Tibial nerve (tissue), 4 donors: ENCODE measurements around the gene DENND1A. TPM values are rescaled to one million over a fixed set of nuclear protein-coding genes. Genes with fewer than 3 reads are reported as not detected.

Experiments
- DNase-seq, 2 donors: peaks; one replicate each; pipeline ENCODE4 v3.0.0-alpha.2; 2019; ENCODE audit warnings: low spot score in 2 of 2
- H3K27ac ChIP-seq, 4 donors: fragments of 200-600 bp; sonication (generic) in 3 of 4; one replicate each; pipeline ENCODE4 v1.5.1; 2017 to 2019; ENCODE audit warnings: mild to moderate bottlenecking in 1 of 4
- H3K27me3 ChIP-seq, 2 donors: fragments of 200-600 bp; sonication (generic) in 1 of 2; one replicate each; pipeline versions ENCODE4 v1.5.1 to v1.6.0; 2017 to 2019
- H3K36me3 ChIP-seq, 3 donors: fragments of 200-600 bp; sonication (generic); one replicate each; pipeline ENCODE4 v1.5.1; 2018 to 2019
- H3K4me1 ChIP-seq, 4 donors: fragments of 200-600 bp; sonication (generic) in 3 of 4; one replicate each; pipeline ENCODE4 v1.5.1; 2017 to 2019
- H3K4me3 ChIP-seq, 4 donors: fragments of 200-600 bp; sonication (generic) in 3 of 4; one replicate each; pipeline ENCODE4 v1.5.1; 2017 to 2019; ENCODE audit warnings: mild to moderate bottlenecking in 1 of 4, moderate library complexity in 1 of 4
- H3K9me3 ChIP-seq, 4 donors: fragments of 200-600 bp; sonication (generic) in 3 of 4; one replicate each; pipeline ENCODE4 v1.5.1; 2017 to 2019
- CTCF ChIP-seq, 5 experiments: fragments of 200-600 bp in 3 of 5; fragments of 450-650 bp in 2 of 5; sonication (generic) in 3 of 5; IDR thresholded peaks; one replicate each; pipeline ENCODE4 v1.5.1; 2016 to 2019; ENCODE audit warnings: antibody characterized with exemption in 5 of 5, mild to moderate bottlenecking in 3 of 5, moderate library complexity in 2 of 5
- EP300 ChIP-seq, 2 donors: sonication (generic); formaldehyde crosslinking; IDR thresholded peaks; one replicate each; pipeline ENCODE4 v1.6.1; 2017; ENCODE audit warnings: antibody characterized with exemption in 2 of 2, mild to moderate bottlenecking in 1 of 2
- POLR2A ChIP-seq, 2 donors: fragments of 450-650 bp; IDR thresholded peaks; one replicate each; pipeline ENCODE4 v1.6.1; 2017; ENCODE audit warnings: antibody characterized with exemption in 2 of 2, mild to moderate bottlenecking in 2 of 2, moderate library complexity in 2 of 2
- WGBS, 2 donors: methylation state at CpG; one replicate each; pipeline ENCODE4 v1.1.5; 2018; 5-methylcytosine and 5-hydroxymethylcytosine counted together
- total RNA-seq, 4 donors: library from RNA; depleted of rRNA; stranded (reverse); fragments of >200 nt; gene quantifications; one replicate each; pipeline ENCODE4 v1.1.0, GENCODE V29; 2016

Gene DENND1A
- total RNA-seq, 4 donors from 2014 or later: 17.5 to 34.8 (median 20.1) TPM

GRCh38 chr9:123397975-123398374, 532.0 kb downstream of the DENND1A start:
- TF ChIP-seq POLR2A (IDR thresholded peaks at IDR 0.05): no peak
- Histone ChIP-seq H3K36me3 (peaks cover 0 to 30% (median 0%) of the 10 kb centered on the region in 3 donors), H3K27me3 (no peaks in the 10 kb centered on the region), H3K27ac (no peak overlapping the region), H3K9me3 (no peaks in the 10 kb centered on the region), H3K4me3 (no peak overlapping the region), H3K4me1 (peaks cover 0 to 7% (median 0%) of the 10 kb centered on the region in 4 donors)
- WGBS, 2 donors: 87 to 91% methylated on average over 4 of the region's 4 CpGs
- DNase-seq: no peak

- TF ChIP-seq POLR2A (IDR thresholded peaks at IDR 0.05): no peak
- TF ChIP-seq CTCF (IDR thresholded peaks at IDR 0.05): no peak
- TF ChIP-seq EP300 (IDR thresholded peaks at IDR 0.05): no peak
- WGBS, 2 donors: 85 to 87% methylated on average over 21 to 23 of the region's 24 CpGs
- no peak for DNase-seq
These were observed 534.0 kb downstream of the DENND1A start for GRCh38 chr9:123395689-123396511.

GRCh38 chr9:123395276-123395688, 534.6 kb downstream of the DENND1A start:
- Histone ChIP-seq H3K36me3 (peaks cover 0 to 29% (median 0%) of the 10 kb centered on the region in 3 donors), H3K27ac (no peak overlapping the region)
- WGBS, 2 donors: 36 to 50% methylated on average over 4 of the region's 5 CpGs

More at GRCh38 chr9:123395689-123396511, 534.0 kb downstream of the DENND1A start:
- H3K4me1 ChIP-seq: no peaks in the 10 kb centered on the region
- no peaks in the 10 kb centered on the region for H3K9me3 ChIP-seq
- H3K27me3 ChIP-seq: no peaks in the 10 kb centered on the region
- H3K27ac ChIP-seq: no peak overlapping the region
- no peak overlapping the region for H3K4me3 ChIP-seq
- H3K36me3 ChIP-seq: peaks cover 0 to 29% (median 0%) of the 10 kb centered on the region in 3 donors

GRCh38 chr9:123394291-123395235, 535.4 kb downstream of the DENND1A start:
- no peak for DNase-seq
- H3K27ac ChIP-seq: no peak overlapping the region

More at GRCh38 chr9:123395276-123395688, 534.6 kb downstream of the DENND1A start:
- Histone ChIP-seq H3K27me3 (no peaks in the 10 kb centered on the region), H3K4me3 (no peak overlapping the region), H3K9me3 (no peaks in the 10 kb centered on the region), H3K4me1 (no peaks in the 10 kb centered on the region)
- no peak for DNase-seq
- TF ChIP-seq EP300 (IDR thresholded peaks at IDR 0.05) (no peak), POLR2A (IDR thresholded peaks at IDR 0.05) (no peak), CTCF (IDR thresholded peaks at IDR 0.05) (no peak)

GRCh38 chr9:123392802-123393201, 537.1 kb downstream of the DENND1A start:
- no peak for DNase-seq
- H3K36me3 ChIP-seq: peaks cover 0 to 27% (median 0%) of the 10 kb centered on the region in 3 donors
- no peak overlapping the region for H3K4me3 ChIP-seq
- no peak for TF ChIP-seq CTCF (IDR thresholded peaks at IDR 0.05)
- TF ChIP-seq EP300 (IDR thresholded peaks at IDR 0.05): no peak
- H3K27ac ChIP-seq: no peak overlapping the region
- no peaks in the 10 kb centered on the region for H3K9me3 ChIP-seq
- H3K4me1 ChIP-seq: no peaks in the 10 kb centered on the region
- no peaks in the 10 kb centered on the region for H3K27me3 ChIP-seq
- WGBS, 2 donors: 97% methylated on average over 4 of the region's 4 CpGs

More at GRCh38 chr9:123394291-123395235, 535.4 kb downstream of the DENND1A start:
- H3K4me1 ChIP-seq: no peaks in the 10 kb centered on the region
- H3K27me3 ChIP-seq: no peaks in the 10 kb centered on the region
- no peak overlapping the region for H3K4me3 ChIP-seq
- H3K36me3 ChIP-seq: peaks cover 0 to 27% (median 0%) of the 10 kb centered on the region in 3 donors
- no peaks in the 10 kb centered on the region for H3K9me3 ChIP-seq
- 73 to 76% methylated on average over 16 of the region's 16 CpGs for WGBS, 2 donors
- TF ChIP-seq EP300 (IDR thresholded peaks at IDR 0.05): no peak
